Endothelial cell of umbilical vein (primary cell): ENCODE data around the gene DLGAP1. TPM values are rescaled to one million over a fixed set of nuclear protein-coding genes. Genes with fewer than 3 reads are reported as not detected.

Source experiments
- BruUV-seq: library from RNA; stranded (reverse); fragments of 400-500 nt; replicated peaks from 2 replicates; lab custom pipeline; 2021; lab: Mats Ljungman, UMichigan
- CTCF ChIA-PET: fragments of 300-600, 350-600 bp; sonication (Branson Sonifier 250); formaldehyde crosslinking; loops from one replicate; lab custom pipeline; 2021; ENCODE audit warnings: antibody characterized with exemption, inconsistent platforms; lab: Charles Lee
- POLR2A ChIA-PET: fragments of 300-600, 350-600 bp; sonication (Branson Sonifier 250); formaldehyde crosslinking; loops from one replicate; lab custom pipeline; 2021; ENCODE audit warnings: antibody characterized with exemption, inconsistent platforms; lab: Charles Lee
- DNase-seq: peaks from one replicate; pipeline ENCODE4 v3.0.0-alpha.2; 2011; ENCODE audit warnings: low read depth, low spot score
- FAIRE-seq: peaks from 2 replicates; lab custom pipeline; 2011; peaks lifted over from hg19 to GRCh38; lab: Jason Lieb, UNC
- H2AFZ ChIP-seq: 2 replicates; pipeline ENCODE4 v1.6.0; 2012; ENCODE audit warnings: low read depth, low read length, control low read depth, inconsistent platforms
- H3K27ac ChIP-seq: 2 replicates; pipeline ENCODE4 v1.5.1; 2011; ENCODE audit warnings: low read depth, mild to moderate bottlenecking, control low read depth, low read length, moderate library complexity; ENCODE audit not compliant: insufficient read depth
- H3K27me3 ChIP-seq, 2 experiments: 2 replicates each; pipeline versions ENCODE4 v1.6.0 to v1.6.1; 2011; ENCODE audit warnings: low read length in 2 of 2, mixed read lengths in 1 of 2; ENCODE audit not compliant: control insufficient read depth in 2 of 2, insufficient read depth in 2 of 2
- H3K36me3 ChIP-seq, 2 experiments: 2 replicates in 1 of 2; 3 replicates in 1 of 2; pipeline ENCODE4 v1.5.1; 2011; ENCODE audit warnings: low read length in 2 of 2, mild to moderate bottlenecking in 1 of 2, moderate library complexity in 1 of 2; ENCODE audit not compliant: control insufficient read depth in 2 of 2, insufficient read depth in 2 of 2; ENCODE audit errors: extremely low read depth in 1 of 2
- H3K4me1 ChIP-seq: 3 replicates; pipeline ENCODE4 v1.5.1; 2011; ENCODE audit warnings: mild to moderate bottlenecking, low read length; ENCODE audit not compliant: control insufficient read depth, insufficient read depth; ENCODE audit errors: extremely low read depth
- H3K4me2 ChIP-seq: 2 replicates; pipeline ENCODE4 v1.6.1; 2011; ENCODE audit warnings: low read length, control low read depth, mixed read lengths; ENCODE audit not compliant: insufficient read depth
- H3K4me3 ChIP-seq, 3 experiments: fragments of 200-600 bp in 1 of 3; sonication (generic), shearing (Covaris generic) in 1 of 3; replicated peaks in 1 of 3; 2 replicates each; pipeline ENCODE4 v1.5.1; 2011 to 2016; ENCODE audit warnings: control low read depth in 3 of 3, low read length in 3 of 3, mild to moderate bottlenecking in 2 of 3, inconsistent platforms in 1 of 3, low read depth in 1 of 3, moderate library complexity in 1 of 3; ENCODE audit not compliant: insufficient read depth in 1 of 3
- H3K79me2 ChIP-seq: 2 replicates; pipeline ENCODE4 v1.6.0; 2012; ENCODE audit warnings: low read length, inconsistent platforms; ENCODE audit not compliant: control insufficient read depth, insufficient read depth
- H3K9ac ChIP-seq: replicated peaks from 2 replicates; pipeline ENCODE3; 2011; ENCODE audit warnings: low read length, control low read depth; ENCODE audit not compliant: insufficient read depth; ENCODE audit errors: extremely low read depth
- H3K9me1 ChIP-seq: replicated peaks from 3 replicates; pipeline ENCODE4 v1.6.0; 2011; ENCODE audit warnings: mild to moderate bottlenecking, low read length; ENCODE audit not compliant: control insufficient read depth, insufficient read depth; ENCODE audit errors: extremely low read depth
- H3K9me3 ChIP-seq: replicated peaks from 2 replicates; pipeline ENCODE4 v1.5.1; 2012; ENCODE audit warnings: low read length, inconsistent platforms; ENCODE audit not compliant: control insufficient read depth, insufficient read depth
- H4K20me1 ChIP-seq: replicated peaks from 2 replicates; pipeline ENCODE3; 2011; ENCODE audit warnings: mild to moderate bottlenecking, low read length; ENCODE audit not compliant: control insufficient read depth, insufficient read depth; ENCODE audit errors: extremely low read depth
- EZH2 ChIP-seq: IDR thresholded peaks from 2 replicates; pipeline ENCODE4 v1.6.1; 2012; ENCODE audit warnings: borderline replicate concordance, low read depth, mild to moderate bottlenecking, moderate library complexity, low read length, inconsistent platforms; ENCODE audit not compliant: severe bottlenecking
- GATA2 ChIP-seq: IDR thresholded peaks from 2 replicates; pipeline ENCODE4 v1.7.0; 2011; ENCODE audit warnings: low read depth, mild to moderate bottlenecking, moderate library complexity, mixed read lengths, low read length; ENCODE audit not compliant: insufficient read length, insufficient read depth
- JUN ChIP-seq: IDR thresholded peaks from 2 replicates; pipeline ENCODE4 v1.6.1; 2011; ENCODE audit warnings: borderline replicate concordance, low read depth; ENCODE audit not compliant: insufficient read length, insufficient read depth
- MAX ChIP-seq: IDR thresholded peaks from 2 replicates; pipeline ENCODE4 v1.6.1; 2011; ENCODE audit not compliant: insufficient read depth, insufficient read length
- MYC ChIP-seq: IDR thresholded peaks from one replicate; pipeline ENCODE4 v1.6.1; 2011; ENCODE audit warnings: mild to moderate bottlenecking, low read depth, low read length
- POLR2A ChIP-seq: IDR thresholded peaks from 2 replicates; pipeline ENCODE4 v1.6.1; 2012; ENCODE audit warnings: low read depth, mild to moderate bottlenecking, control low read depth, low read length
- POLR2AphosphoS5 ChIP-seq: IDR thresholded peaks from 2 replicates; pipeline ENCODE4 v1.6.1; 2012; ENCODE audit warnings: low read depth, mild to moderate bottlenecking, control low read depth, low read length, moderate library complexity; ENCODE audit not compliant: insufficient read depth
- dilution Hi-C: fragments of 300-500 bp; cut with MboI; formaldehyde crosslinking; loops from one replicate; pipeline ENCODE4 v1.15.0; 2019; ENCODE audit warnings: low sequenced_read_pairs; ENCODE audit not compliant: extremely low pct_ligation_motif_present
- intact Hi-C: fragments of 100-400 bp; cut with micrococcal nuclease; formaldehyde crosslinking; loops from one replicate; pipeline ENCODE4 v1.10.0; 2022
- polyA plus RNA-seq, 4 experiments: library from polyadenylated mRNA; depleted of rRNA in 3 of 4; stranded (reverse) in 3 of 4; unstranded in 1 of 4; fragments of >200 nt; gene quantifications; 2 replicates each; pipeline versions ENCODE4 v1.2.1 to v1.2.3, GENCODE V29; 2011 to 2012; ENCODE audit warnings: missing spikeins in 1 of 4
- total RNA-seq: library from RNA; stranded (reverse); gene quantifications from 2 replicates; pipeline ENCODE4 v1.2.3, GENCODE V29; 2021
- TF ChIP-seq, protein P1 (sequence below), 2 donors: IDR thresholded peaks; 1 replicate in 1 of 2; 2 replicates in 1 of 2; pipeline ENCODE4 v1.5.1; 2011; ENCODE audit warnings: low read length in 2 of 2, mild to moderate bottlenecking in 2 of 2, moderate library complexity in 2 of 2, control low read depth in 1 of 2, inconsistent platforms in 1 of 2, low read depth in 1 of 2; ENCODE audit not compliant: insufficient read depth in 1 of 2; ENCODE audit errors: extremely low read depth in 1 of 2

Gene DLGAP1
- total and polyA plus RNA-seq, 2 donors (not counting 3 experiments of a cell fraction or from before 2014, with no cell fraction given), result 0.04 TPM; not detected in 1

- FAIRE-seq, result no peak
- TF ChIP-seq GATA2 (no peak), MYC (no peak), JUN (no peak), EZH2 (no peak), POLR2A (no peak), MAX (no peak), POLR2AphosphoS5 (no peak)
- TF ChIP-seq, protein P1, sequence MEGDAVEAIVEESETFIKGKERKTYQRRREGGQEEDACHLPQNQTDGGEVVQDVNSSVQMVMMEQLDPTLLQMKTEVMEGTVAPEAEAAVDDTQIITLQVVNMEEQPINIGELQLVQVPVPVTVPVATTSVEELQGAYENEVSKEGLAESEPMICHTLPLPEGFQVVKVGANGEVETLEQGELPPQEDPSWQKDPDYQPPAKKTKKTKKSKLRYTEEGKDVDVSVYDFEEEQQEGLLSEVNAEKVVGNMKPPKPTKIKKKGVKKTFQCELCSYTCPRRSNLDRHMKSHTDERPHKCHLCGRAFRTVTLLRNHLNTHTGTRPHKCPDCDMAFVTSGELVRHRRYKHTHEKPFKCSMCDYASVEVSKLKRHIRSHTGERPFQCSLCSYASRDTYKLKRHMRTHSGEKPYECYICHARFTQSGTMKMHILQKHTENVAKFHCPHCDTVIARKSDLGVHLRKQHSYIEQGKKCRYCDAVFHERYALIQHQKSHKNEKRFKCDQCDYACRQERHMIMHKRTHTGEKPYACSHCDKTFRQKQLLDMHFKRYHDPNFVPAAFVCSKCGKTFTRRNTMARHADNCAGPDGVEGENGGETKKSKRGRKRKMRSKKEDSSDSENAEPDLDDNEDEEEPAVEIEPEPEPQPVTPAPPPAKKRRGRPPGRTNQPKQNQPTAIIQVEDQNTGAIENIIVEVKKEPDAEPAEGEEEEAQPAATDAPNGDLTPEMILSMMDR (IDR thresholded peaks at IDR 0.05; ENCODE audit: extremely low read depth in 1 of 2, insufficient read depth in 1 of 2, low read depth in 1 of 2, low read length in 2 of 2), result no peak
Observed at GRCh38 chr18:3452750-3453539, 1002.2 kb downstream of the DLGAP1 start.

More at GRCh38 chr18:3452750-3453539, 1002.2 kb downstream of the DLGAP1 start:
- H3K27ac ChIP-seq, result peak overlapping the region; percentile 98
- POLR2A ChIA-PET, result interaction anchor here (1.0 to 1.9 kb wide), 6 partner anchors 11 to 213 kb away, joined by 3 to 15 read pairs (median 8); no protein-coding TSS in a partner anchor
- peak overlapping the region; percentile 98 for H3K4me2 ChIP-seq
- H3K27me3 ChIP-seq, result no peaks in the 10 kb centered on the region
- H3K9me1 ChIP-seq, result no peaks in the 10 kb centered on the region
- H3K9ac ChIP-seq, result peak overlapping the region; percentile 96
- peaks cover 77% of the 10 kb centered on the region for H3K79me2 ChIP-seq
- peaks cover 38% of the 10 kb centered on the region for H3K4me1 ChIP-seq
- CTCF ChIA-PET, result interaction anchor here (0.9 to 6.0 kb wide), 16 partner anchors 10 to 545 kb away, joined by 3 to 61 read pairs (median 6); no protein-coding TSS in a partner anchor
- peak; percentile 49 for DNase-seq
- peak overlapping the region; percentile 90 to 95 (median 92) for H3K4me3 ChIP-seq
- H3K36me3 ChIP-seq, result peaks cover 12 to 18% of the 10 kb centered on the region in 2 experiments
- H3K9me3 ChIP-seq, result no peaks in the 10 kb centered on the region
- no TSS peak for BruUV-seq
- H2AFZ ChIP-seq, result no peak overlapping the region
- no peaks in the 10 kb centered on the region for H4K20me1 ChIP-seq
- intact Hi-C loops, result loop anchor here (1.0 to 5.0 kb wide), 6 partner anchors 191 to 544 kb away; partner anchors contain the start of genes MYL12A and MYL12B
- dilution Hi-C loops, result loop anchor here (25.0 kb wide), 1 partner anchor 191 kb away; the partner anchor contains the start of gene MYL12B
